ENCODE results near the gene IPMK. TPM values are rescaled to one million over a fixed set of nuclear protein-coding genes. Genes with fewer than 3 reads are reported as not detected.

The IPMK gene
- total and polyA plus RNA-seq, 9 of the 15 experiments (the other 6 are each of a cell fraction or from before 2014, with no cell fraction given) = 0.98 to 4.4 (median 2.7) TPM

- TF ChIP-seq MGA (IDR thresholded peaks at IDR 0.05) = peak; percentile 98
- no peak for TF ChIP-seq YBX1 (IDR thresholded peaks at IDR 0.05)
- no peak for TF ChIP-seq TSHZ1 (CRISPR knock-in tag; IDR thresholded peaks at IDR 0.05)
- TF ChIP-seq NFE2 (IDR thresholded peaks at IDR 0.05; ENCODE audit: low read depth) = peak; percentile 57
- no peak for TF ChIP-seq BRF2 (IDR thresholded peaks at IDR 0.05; ENCODE audit: borderline replicate concordance, insufficient read depth, insufficient read length)
- TF ChIP-seq ZKSCAN8 (CRISPR knock-in tag; IDR thresholded peaks at IDR 0.05) = no peak
- TF ChIP-seq ZNF324 (CRISPR knock-in tag; IDR thresholded peaks at IDR 0.05) = no peak
- no peak for TF ChIP-seq PTTG1 (tag; IDR thresholded peaks at IDR 0.05; ENCODE audit: low read depth)
- no peak for TF ChIP-seq RBM34 (IDR thresholded peaks at IDR 0.05; ENCODE audit: borderline replicate concordance, insufficient read depth, low read length)
- TF ChIP-seq ZNF57 (CRISPR knock-in tag; IDR thresholded peaks at IDR 0.05) = no peak
These were observed 1.5 kb upstream of the IPMK start, which contains the start of gene CISD1 (continued) for GRCh38 chr10:58268946-58269781.
